ENCODE data around the gene SLC47A1.

Gene SLC47A1

DNA sequence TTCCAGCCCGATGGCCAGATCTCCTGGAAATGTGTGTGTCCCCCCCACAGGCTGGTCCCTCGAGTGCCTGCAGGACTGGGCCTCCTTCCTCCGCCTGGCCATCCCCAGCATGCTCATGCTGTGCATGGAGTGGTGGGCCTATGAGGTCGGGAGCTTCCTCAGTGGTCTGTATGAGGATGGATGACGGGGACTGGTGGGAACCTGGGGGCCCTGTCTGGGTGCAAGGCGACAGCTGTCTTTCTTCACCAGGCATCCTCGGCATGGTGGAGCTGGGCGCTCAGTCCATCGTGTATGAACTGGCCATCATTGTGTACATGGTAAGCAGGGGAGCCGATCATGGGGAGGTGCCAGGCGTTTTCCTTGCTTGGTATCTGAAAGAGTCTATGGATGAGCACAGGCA, 22.1 kb downstream of the SLC47A1 start:
- Histone ChIP-seq H3K4me3 (no peak overlapping the region), H3K9me3 (no peaks in the 10 kb centered on the region), H3K4me1 (no peaks in the 10 kb centered on the region), H3K27me3 (ENCODE audit: low read depth) (no peaks in the 10 kb centered on the region), H3K36me3 (replicated peaks) (no peaks in the 10 kb centered on the region)
- no peak for DNase-seq (ENCODE audit: low spot score in 2 of 2)
- in situ Hi-C loops (cut with MboI; ENCODE audit: low sequenced_read_pairs) = no loop called here

DNA sequence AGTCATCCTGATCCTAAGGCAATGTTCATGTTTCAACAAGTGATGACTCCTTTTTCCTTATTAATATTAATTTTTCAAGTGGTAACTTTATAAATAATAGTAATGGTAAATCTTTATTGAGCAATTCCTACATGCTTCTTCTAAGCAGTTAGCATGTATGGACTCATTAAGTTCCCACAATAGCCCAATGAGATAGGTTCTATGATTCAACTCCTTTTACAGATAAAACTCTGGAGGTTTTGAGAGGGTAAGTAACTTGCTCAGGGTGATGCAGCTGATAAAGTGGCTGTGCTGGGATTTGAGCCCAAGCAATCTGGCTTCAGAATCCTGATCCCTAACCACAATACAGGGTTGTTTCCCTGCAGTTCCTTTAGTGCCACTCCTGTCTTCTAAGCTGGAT, 25.3 kb downstream of the SLC47A1 start:
- no peak for DNase-seq (ENCODE audit: low spot score in 2 of 2)
- in situ Hi-C loops (cut with MboI; ENCODE audit: low sequenced_read_pairs) = no loop called here
- no peaks in the 10 kb centered on the region for H3K9me3 ChIP-seq
- H3K4me1 ChIP-seq = no peaks in the 10 kb centered on the region
- H3K36me3 ChIP-seq (replicated peaks) = no peaks in the 10 kb centered on the region
- no peak overlapping the region for H3K4me3 ChIP-seq
- H3K27me3 ChIP-seq (ENCODE audit: low read depth) = no peaks in the 10 kb centered on the region

DNA sequence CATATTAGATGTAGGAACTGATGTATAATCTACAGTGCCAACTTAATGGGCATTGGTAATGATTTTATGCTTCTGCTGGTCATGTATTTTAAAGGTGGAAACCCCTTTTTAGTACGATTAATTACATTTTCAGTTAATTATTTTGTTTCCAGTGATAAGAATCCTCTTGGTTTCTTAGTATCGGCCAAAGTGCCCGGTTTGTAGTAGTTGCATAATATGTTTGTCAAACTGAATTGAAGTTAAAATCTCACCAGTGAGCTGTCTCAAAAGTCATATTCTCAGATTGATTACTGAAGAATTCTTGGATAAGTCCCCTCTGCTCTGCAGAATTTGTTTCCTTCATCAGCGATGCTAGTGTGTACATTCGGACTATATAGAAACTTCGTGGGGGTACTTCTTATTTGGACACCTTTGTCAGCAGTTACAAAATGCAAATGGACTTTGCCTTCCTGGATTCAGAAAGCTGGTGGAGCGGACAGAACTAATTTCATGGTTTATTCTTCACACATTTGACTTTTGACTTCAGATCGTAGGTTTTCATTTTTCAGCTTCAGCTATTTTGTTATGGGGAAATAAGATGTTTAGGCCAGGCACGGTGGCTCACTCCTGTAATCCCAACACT, 28.2 kb downstream of the SLC47A1 start:
- no peak for DNase-seq (ENCODE audit: low spot score in 2 of 2)
- Histone ChIP-seq H3K4me1 (no peaks in the 10 kb centered on the region), H3K27me3 (ENCODE audit: low read depth) (no peaks in the 10 kb centered on the region), H3K9me3 (no peaks in the 10 kb centered on the region), H3K36me3 (replicated peaks) (no peaks in the 10 kb centered on the region), H3K4me3 (no peak overlapping the region)
- in situ Hi-C loops (cut with MboI; ENCODE audit: low sequenced_read_pairs) = no loop called here

DNA sequence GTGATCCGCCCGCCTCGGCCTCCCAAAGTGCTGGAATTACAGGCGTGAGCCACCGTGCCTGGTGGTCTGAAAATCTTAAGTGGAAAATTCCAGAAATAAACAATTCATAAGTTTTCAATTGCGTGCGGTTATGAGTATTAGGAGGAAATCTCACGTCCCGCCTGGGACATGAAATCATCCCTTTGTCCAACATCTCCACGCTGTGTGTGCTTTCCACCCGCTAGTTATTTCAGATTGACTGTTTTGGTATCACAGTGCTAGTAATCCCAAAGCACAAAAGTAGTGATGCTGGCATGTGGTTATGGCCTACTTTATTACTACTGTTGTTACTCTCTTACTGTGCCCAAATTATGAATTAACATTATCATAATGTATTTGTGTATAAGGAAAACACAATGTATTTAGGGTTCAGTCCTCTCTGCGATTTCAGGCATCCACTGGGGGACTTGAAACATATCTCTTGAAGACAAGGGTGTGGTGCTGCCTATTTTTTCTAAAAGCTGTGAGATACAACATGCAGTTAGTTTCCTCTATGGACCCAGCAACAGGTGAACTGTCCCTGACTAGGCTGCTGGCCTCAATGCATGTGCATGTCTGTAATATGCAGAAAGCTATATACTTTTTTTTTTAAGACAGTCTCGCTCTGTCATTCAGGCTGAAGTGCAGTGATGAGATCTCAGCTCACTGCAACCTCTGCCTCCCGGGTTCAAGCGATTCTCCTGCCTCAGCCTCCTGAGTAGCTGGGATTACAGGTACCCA, 32.3 kb downstream of the SLC47A1 start:
- Histone ChIP-seq H3K9me3 (no peaks in the 10 kb centered on the region), H3K4me1 (no peaks in the 10 kb centered on the region), H3K36me3 (replicated peaks) (no peaks in the 10 kb centered on the region), H3K27me3 (ENCODE audit: low read depth) (no peaks in the 10 kb centered on the region), H3K4me3 (no peak overlapping the region)
- DNase-seq (ENCODE audit: low spot score in 2 of 2) = no peak
- in situ Hi-C loops (cut with MboI; ENCODE audit: low sequenced_read_pairs) = no loop called here

DNA sequence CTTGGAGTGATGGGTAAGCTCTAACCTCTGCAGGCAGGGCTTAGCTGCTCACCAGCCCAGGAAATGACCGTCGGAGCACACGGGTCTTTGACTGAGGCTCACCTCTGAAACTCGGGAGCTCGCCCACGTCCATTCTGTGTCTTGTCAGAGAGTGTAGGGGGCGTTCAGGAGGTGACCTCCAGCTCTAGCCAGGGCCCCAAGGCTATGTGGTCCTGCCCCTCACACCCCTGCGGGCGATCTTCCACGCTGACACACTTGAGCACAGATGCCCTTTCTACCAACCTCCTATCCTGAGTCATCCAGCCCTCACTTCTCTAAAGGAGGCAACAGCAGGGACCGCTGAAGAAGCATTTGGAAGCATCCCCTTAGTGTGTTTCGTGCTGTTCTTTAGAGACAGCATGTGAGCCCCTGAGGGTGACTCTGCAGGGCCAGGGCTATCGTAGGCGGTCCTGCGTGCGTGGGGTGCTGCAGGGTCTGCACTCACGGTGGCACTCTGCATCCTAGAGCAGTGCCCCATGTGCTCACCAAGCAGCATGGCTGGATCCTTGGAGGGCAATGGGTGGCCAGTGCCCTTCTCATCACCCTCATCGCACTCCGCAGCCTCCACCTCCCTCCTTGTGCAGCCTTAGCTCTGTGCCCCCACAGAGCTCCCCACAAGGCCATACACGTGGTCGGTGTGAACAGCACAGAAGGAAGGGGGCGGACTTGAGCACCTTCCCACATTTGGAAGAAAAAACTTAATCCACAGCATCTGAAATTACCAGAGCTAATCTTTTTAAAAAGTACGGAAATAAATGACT, 33.8 kb downstream of the SLC47A1 start:
- Histone ChIP-seq H3K4me3 (no peak overlapping the region), H3K36me3 (replicated peaks) (no peaks in the 10 kb centered on the region), H3K9me3 (no peaks in the 10 kb centered on the region), H3K4me1 (no peaks in the 10 kb centered on the region), H3K27me3 (ENCODE audit: low read depth) (no peaks in the 10 kb centered on the region)
- DNase-seq (ENCODE audit: low spot score in 2 of 2) = no peak
- in situ Hi-C loops (cut with MboI; ENCODE audit: low sequenced_read_pairs) = no loop called here

DNA sequence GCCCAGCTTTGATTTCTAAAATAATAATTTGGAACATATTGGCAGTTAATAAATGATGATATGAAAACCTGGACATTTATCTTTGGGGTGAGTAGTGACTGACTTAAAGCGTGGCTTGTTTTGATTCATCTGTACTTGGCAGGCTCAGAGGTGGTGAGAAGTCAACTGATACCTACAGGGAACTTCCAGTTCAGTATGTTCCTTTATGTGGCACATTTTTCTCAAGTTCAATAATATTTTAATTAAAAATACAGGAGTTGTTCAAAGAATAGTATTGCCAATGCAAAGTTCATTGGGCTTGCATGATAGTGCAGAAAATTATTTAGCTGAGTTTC, 34.3 kb downstream of the SLC47A1 start:
- in situ Hi-C loops (cut with MboI; ENCODE audit: low sequenced_read_pairs) = no loop called here
- Histone ChIP-seq H3K4me1 (no peaks in the 10 kb centered on the region), H3K4me3 (no peak overlapping the region), H3K27me3 (ENCODE audit: low read depth) (no peaks in the 10 kb centered on the region), H3K9me3 (no peaks in the 10 kb centered on the region), H3K36me3 (replicated peaks) (no peaks in the 10 kb centered on the region)
- no peak for DNase-seq (ENCODE audit: low spot score in 2 of 2)

DNA sequence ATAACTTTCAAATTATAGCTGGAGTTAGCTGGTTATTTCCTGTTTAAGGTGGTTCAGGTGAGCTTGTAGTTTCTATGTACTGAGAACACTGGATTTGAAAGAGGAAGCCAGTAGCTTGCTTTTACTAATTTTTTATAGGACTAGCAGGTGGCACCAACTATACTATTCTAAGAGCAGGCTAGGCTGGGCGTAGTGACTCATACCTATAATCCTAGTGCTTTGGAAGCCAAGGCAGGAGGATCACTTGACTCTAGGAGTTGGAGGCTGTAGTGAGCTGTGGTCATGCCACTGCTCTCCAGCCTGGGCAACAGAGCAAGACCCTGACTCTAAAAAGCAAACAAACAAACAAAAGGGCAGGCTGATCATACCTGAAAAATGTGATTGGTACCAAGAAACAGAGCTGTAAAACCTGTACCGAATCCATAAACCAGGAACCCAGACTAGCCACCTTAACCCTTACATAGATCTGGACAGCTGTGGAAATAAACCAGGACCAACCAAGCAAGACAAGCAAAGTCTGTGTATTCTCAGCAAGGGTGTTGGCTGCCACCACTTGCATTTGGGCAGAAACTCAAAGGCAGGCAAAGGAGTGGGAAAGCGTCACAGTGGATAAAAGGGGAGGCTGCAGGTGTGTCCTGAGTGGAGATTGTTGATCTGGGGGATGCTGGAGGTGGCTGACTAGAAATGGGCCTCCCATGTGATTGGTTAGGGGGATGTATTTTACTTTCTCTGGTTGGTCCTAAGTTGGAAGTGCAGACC, 36.3 kb downstream of the SLC47A1 start:
- in situ Hi-C loops (cut with MboI; ENCODE audit: low sequenced_read_pairs) = loop anchor here (5.0 kb wide), 1 partner anchor 43 kb away; no protein-coding TSS in a partner anchor
- H3K4me3 ChIP-seq = no peak overlapping the region
- H3K27me3 ChIP-seq (ENCODE audit: low read depth) = no peaks in the 10 kb centered on the region
- DNase-seq (ENCODE audit: low spot score in 2 of 2) = no peak
- H3K36me3 ChIP-seq (replicated peaks) = no peaks in the 10 kb centered on the region
- no peaks in the 10 kb centered on the region for H3K9me3 ChIP-seq
- H3K4me1 ChIP-seq = no peaks in the 10 kb centered on the region; the same call in 1 of the 2 replicates

DNA sequence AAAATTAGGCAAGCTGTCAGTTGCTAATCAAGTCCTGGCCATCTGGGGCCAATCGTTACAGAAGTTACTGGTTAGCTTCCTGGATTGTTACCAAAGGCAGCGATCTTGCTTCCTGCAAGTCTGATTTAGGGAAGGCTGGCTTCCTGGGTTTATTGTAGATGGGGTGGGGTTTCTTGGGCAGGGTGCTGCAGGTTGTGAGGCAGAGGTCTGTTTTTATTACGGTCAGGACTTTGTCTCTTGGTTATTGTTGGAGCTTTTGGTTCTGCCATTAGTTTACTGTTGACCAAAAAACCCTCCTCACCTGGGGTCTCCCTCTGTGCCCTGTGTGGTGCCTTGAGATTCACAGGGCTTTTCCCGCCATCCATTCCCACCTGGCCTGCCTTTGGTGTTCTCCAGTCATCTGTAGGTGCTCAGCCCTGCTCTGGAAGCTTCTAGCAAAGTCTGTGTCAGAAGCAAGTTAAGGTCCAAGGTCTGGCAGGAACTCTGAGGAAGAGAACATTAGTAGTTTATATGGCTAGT, 36.9 kb downstream of the SLC47A1 start:
- in situ Hi-C loops (cut with MboI; ENCODE audit: low sequenced_read_pairs) = loop anchor here (5.0 kb wide), 1 partner anchor 43 kb away; no protein-coding TSS in a partner anchor
- Histone ChIP-seq H3K36me3 (replicated peaks) (no peaks in the 10 kb centered on the region), H3K9me3 (no peaks in the 10 kb centered on the region), H3K27me3 (ENCODE audit: low read depth) (no peaks in the 10 kb centered on the region), H3K4me1 (no peaks in the 10 kb centered on the region; the same call in 1 of the 2 replicates), H3K4me3 (no peak overlapping the region)
- no peak for DNase-seq (ENCODE audit: low spot score in 2 of 2)

DNA sequence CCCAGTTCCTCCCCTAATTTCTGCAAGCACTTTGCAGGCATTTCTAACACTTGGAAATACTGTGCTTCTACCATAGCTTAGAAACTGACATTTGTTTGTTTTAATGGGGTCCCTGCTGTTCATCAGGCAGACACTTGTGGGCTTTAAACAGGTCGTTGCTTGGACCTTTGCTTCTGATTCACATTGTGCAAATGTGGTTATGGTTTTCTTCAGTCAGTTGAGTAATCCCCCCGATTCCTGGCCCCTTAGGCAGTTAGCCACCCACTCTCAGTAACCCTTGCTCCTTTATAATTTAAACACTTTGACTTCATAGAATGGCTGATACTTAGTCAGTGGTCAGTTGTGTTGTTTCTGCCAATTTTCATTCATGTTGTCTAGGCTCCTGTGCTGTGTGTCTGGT, 39.4 kb downstream of the SLC47A1 start:
- Histone ChIP-seq H3K36me3 (replicated peaks) (no peaks in the 10 kb centered on the region), H3K4me3 (no peak overlapping the region), H3K27me3 (ENCODE audit: low read depth) (no peaks in the 10 kb centered on the region), H3K4me1 (no peaks in the 10 kb centered on the region; the same call in 1 of the 2 replicates), H3K9me3 (no peaks in the 10 kb centered on the region)
- no peak for DNase-seq (ENCODE audit: low spot score in 2 of 2)
- in situ Hi-C loops (cut with MboI; ENCODE audit: low sequenced_read_pairs) = loop anchor here (5.0 kb wide), 1 partner anchor 46 kb away; no protein-coding TSS in a partner anchor

DNA sequence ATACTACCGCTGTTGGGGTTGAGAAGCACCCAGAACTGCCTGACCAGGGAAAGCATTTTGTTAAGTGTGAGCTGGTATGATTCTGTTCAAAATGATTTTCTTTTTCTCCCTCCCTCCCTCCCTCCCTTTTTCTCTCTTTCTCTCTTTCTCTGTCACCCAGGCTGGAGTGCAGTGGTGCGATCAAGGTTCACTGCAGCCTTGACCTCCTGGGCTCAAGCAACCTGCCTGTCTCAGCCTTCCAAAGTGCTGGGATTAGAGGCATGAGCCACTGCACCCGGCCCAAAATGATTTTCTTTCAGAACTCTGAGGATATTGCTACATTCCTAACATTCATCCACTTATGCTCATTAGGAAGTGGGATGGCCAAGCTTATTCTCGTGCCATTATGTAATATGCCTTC, 41.3 kb downstream of the SLC47A1 start:
- in situ Hi-C loops (cut with MboI; ENCODE audit: low sequenced_read_pairs) = loop anchor here (5.0 kb wide), 1 partner anchor 48 kb away; no protein-coding TSS in a partner anchor
- Histone ChIP-seq H3K27me3 (ENCODE audit: low read depth) (no peaks in the 10 kb centered on the region), H3K36me3 (replicated peaks) (no peaks in the 10 kb centered on the region), H3K4me1 (no peaks in the 10 kb centered on the region; the same call in 1 of the 2 replicates), H3K9me3 (no peaks in the 10 kb centered on the region), H3K4me3 (no peak overlapping the region)
- no peak for DNase-seq (ENCODE audit: low spot score in 2 of 2)

DNA sequence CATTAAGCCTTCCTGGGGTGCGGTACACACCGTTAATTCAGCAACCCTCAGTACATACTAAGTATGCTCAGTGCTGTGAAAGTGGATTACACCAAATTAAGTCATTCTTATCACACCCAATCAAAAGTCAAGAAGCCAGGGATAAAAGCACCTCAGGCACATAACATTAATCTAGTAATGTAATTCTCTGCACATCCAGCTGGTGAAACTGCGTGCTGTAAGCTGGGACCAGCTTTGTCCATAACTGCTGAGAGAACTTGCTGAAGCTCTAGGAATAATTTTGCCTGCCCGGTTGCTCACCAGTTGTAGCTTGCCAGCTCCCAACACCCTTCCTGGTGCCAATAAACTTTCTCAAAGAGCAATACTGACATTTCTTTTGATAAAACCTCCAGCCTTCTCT, 44.9 kb downstream of the SLC47A1 start:
- DNase-seq (ENCODE audit: low spot score in 2 of 2) = no peak
- no peaks in the 10 kb centered on the region for H3K9me3 ChIP-seq
- in situ Hi-C loops (cut with MboI; ENCODE audit: low sequenced_read_pairs) = no loop called here
- H3K27me3 ChIP-seq (ENCODE audit: low read depth) = no peaks in the 10 kb centered on the region
- no peak overlapping the region for H3K4me3 ChIP-seq
- no peaks in the 10 kb centered on the region for H3K36me3 ChIP-seq (replicated peaks)
- H3K4me1 ChIP-seq = no peaks in the 10 kb centered on the region; the same call in 1 of the 2 replicates

DNA sequence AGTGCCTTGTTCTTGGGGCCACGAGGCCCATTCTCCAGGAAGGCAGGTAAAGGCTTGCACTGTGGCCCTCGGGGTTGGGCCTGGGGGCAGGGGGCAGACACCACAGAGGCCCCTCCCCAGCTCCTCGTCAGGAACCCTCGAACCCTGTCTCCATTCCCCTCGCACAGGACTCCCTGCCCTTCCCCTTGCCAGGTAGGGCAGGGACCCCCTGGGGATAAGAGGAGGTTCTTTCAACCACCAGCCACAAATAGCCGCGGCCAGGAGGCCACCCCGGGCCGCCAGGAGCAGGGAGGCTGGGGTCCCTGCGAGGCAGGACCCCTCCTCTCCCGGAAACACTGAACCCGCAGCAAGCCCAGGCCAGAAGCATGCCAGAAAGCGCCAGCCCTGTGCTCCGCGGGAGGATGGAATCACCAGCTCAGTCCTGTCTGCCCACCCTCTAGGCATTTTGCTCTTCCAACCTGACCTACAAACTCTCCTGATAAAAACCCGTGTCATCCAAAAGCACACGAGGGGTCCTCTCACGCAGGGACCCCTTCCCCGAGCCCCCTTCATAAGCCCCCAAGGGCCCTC, 45.6 kb downstream of the SLC47A1 start:
- H3K27me3 ChIP-seq (ENCODE audit: low read depth) = no peaks in the 10 kb centered on the region
- H3K9me3 ChIP-seq = no peaks in the 10 kb centered on the region
- in situ Hi-C loops (cut with MboI; ENCODE audit: low sequenced_read_pairs) = no loop called here
- H3K4me1 ChIP-seq = no peaks in the 10 kb centered on the region; the same call in 1 of the 2 replicates
- no peak for DNase-seq (ENCODE audit: low spot score in 2 of 2)
- no peaks in the 10 kb centered on the region for H3K36me3 ChIP-seq (replicated peaks)
- no peak overlapping the region for H3K4me3 ChIP-seq

Data from HAP-1 (cell line).